ENCODE results near the gene DENND1A. TPM values are rescaled to one million over a fixed set of nuclear protein-coding genes. Genes with fewer than 3 reads are reported as not detected.

DENND1A gene
- total and polyA plus RNA-seq, 8 donors, result 4.4 to 109 (median 21.4) TPM

DNA sequence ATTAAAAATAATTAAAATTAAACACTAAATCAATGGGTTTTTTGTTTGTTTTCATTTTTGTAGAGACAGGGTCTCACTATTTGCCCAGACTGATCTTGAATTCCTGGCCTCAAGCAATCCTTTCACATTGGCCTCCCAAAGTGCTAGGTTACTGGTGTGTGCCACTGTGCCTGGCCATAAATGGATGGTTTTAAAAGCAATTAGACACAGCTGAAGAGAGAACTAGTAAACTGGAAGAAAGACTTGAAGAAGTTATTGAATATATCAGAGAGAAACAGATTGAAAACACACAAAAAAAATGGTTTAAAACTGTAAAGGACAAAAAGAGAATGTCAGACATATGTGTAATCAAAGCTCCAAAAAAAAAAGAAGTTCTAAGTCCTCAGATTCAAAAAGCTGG, 83.0 kb downstream of the DENND1A start:
- no peak for TF ChIP-seq EP300 (IDR thresholded peaks at IDR 0.05)
- no peak for TF ChIP-seq POLR2A (IDR thresholded peaks at IDR 0.05)
- TF ChIP-seq, protein P1, sequence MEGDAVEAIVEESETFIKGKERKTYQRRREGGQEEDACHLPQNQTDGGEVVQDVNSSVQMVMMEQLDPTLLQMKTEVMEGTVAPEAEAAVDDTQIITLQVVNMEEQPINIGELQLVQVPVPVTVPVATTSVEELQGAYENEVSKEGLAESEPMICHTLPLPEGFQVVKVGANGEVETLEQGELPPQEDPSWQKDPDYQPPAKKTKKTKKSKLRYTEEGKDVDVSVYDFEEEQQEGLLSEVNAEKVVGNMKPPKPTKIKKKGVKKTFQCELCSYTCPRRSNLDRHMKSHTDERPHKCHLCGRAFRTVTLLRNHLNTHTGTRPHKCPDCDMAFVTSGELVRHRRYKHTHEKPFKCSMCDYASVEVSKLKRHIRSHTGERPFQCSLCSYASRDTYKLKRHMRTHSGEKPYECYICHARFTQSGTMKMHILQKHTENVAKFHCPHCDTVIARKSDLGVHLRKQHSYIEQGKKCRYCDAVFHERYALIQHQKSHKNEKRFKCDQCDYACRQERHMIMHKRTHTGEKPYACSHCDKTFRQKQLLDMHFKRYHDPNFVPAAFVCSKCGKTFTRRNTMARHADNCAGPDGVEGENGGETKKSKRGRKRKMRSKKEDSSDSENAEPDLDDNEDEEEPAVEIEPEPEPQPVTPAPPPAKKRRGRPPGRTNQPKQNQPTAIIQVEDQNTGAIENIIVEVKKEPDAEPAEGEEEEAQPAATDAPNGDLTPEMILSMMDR (IDR thresholded peaks at IDR 0.05), result no peak
- TF ChIP-seq POLR2AphosphoS5 (IDR thresholded peaks at IDR 0.05), result no peak
- Histone ChIP-seq H3K4me1 (no peaks in the 10 kb centered on the region), H3K4me3 (no peak overlapping the region), H3K36me3 (peaks cover 0 to 19% (median 9%) of the 10 kb centered on the region in 4 donors), H3K9me3 (peaks cover 0 to 43% (median 37%) of the 10 kb centered on the region in 4 donors), H3K27ac (no peak overlapping the region), H3K27me3 (no peaks in the 10 kb centered on the region)
- DNase-seq, result no peak
- intact Hi-C loops (cut with DNase I; ENCODE audit: low total_unique reads), result no loop called here

DNA sequence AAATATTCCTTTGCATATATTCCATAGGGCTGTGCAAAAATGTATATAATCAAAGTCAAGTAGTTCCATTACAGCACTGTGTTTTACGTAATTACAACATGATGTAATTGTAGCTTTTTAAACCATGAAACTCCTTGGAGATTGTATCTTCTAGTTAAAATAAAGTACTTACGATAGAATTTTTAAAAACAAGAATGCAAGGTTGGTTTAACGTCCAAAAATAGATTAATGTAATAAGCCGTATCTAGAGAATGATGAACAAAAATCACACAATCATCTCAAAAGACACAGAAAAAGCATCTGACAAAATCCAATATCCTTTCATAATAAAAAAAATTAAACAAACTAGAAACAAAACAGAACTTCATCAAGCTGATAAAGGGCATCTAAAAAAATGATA, 86.2 kb downstream of the DENND1A start:
- Histone ChIP-seq H3K36me3 (peaks cover 0 to 19% (median 9%) of the 10 kb centered on the region in 4 donors), H3K27ac (no peak overlapping the region), H3K4me1 (no peaks in the 10 kb centered on the region), H3K9me3 (peaks cover 0 to 43% (median 37%) of the 10 kb centered on the region in 4 donors), H3K4me3 (no peak overlapping the region), H3K27me3 (no peaks in the 10 kb centered on the region)
- no peak for TF ChIP-seq POLR2A (IDR thresholded peaks at IDR 0.05)
- TF ChIP-seq, protein P1 (IDR thresholded peaks at IDR 0.05), result no peak
- 97 to 99% (median 98%) methylated on average over 4 of the region's 4 CpGs for WGBS, 5 donors
- intact Hi-C loops (cut with DNase I; ENCODE audit: low total_unique reads), result no loop called here
- DNase-seq, result no peak

GRCh38 chr9:123835821-123836220, 94.1 kb downstream of the DENND1A start:
- H3K4me1 ChIP-seq, result peaks cover 0 to 20% (median 6%) of the 10 kb centered on the region in 4 donors
- H3K36me3 ChIP-seq, result no peaks in the 10 kb centered on the region
- intact Hi-C loops (cut with DNase I; ENCODE audit: low total_unique reads), result no loop called here
- DNase-seq, result no peak
- 44 to 71% (median 69%) methylated on average over 1 of the region's 1 CpG for WGBS, 5 donors
- no peaks in the 10 kb centered on the region for H3K9me3 ChIP-seq
- TF ChIP-seq POLR2A (IDR thresholded peaks at IDR 0.05), result no peak
- TF ChIP-seq EP300 (IDR thresholded peaks at IDR 0.05), result no peak
- TF ChIP-seq, protein P1 (IDR thresholded peaks at IDR 0.05), result no peak
- no peak for TF ChIP-seq POLR2AphosphoS5 (IDR thresholded peaks at IDR 0.05)
- H3K27ac ChIP-seq, result peak overlapping the region in 2 of 5 donors; percentile 4 to 54
- no peak overlapping the region for H3K4me3 ChIP-seq
- no peaks in the 10 kb centered on the region for H3K27me3 ChIP-seq

GRCh38 chr9:123834889-123835562, 94.9 kb downstream of the DENND1A start:
- peak overlapping the region in 2 of 5 donors; percentile 4 to 54 for H3K27ac ChIP-seq
- no peaks in the 10 kb centered on the region for H3K9me3 ChIP-seq
- H3K4me3 ChIP-seq, result no peak overlapping the region
- WGBS, 5 donors, result 35 to 50% (median 45%) methylated on average over 7 of the region's 7 CpGs
- peak in 1 of 2 donors; percentile 46 for DNase-seq
- intact Hi-C loops (cut with DNase I; ENCODE audit: low total_unique reads), result no loop called here
- no peak for TF ChIP-seq POLR2AphosphoS5 (IDR thresholded peaks at IDR 0.05)
- no peak for TF ChIP-seq POLR2A (IDR thresholded peaks at IDR 0.05)
- TF ChIP-seq, protein P1 (IDR thresholded peaks at IDR 0.05), result no peak
- no peak for TF ChIP-seq EP300 (IDR thresholded peaks at IDR 0.05)
- no peaks in the 10 kb centered on the region for H3K36me3 ChIP-seq
- H3K27me3 ChIP-seq, result no peaks in the 10 kb centered on the region
- H3K4me1 ChIP-seq, result peaks cover 0 to 20% (median 6%) of the 10 kb centered on the region in 4 donors
